Caco-2 (cell line): ENCODE measurements around the gene FNDC7. TPM values are rescaled to one million over a fixed set of nuclear protein-coding genes. Genes with fewer than 3 reads are reported as not detected.
"Not testable (repeated sequence)": the region's sequence is repeated elsewhere in the genome, so short reads cannot be mapped to it uniquely, and the experiment has no call there.

Experiments used
- BruUV-seq: library from RNA; stranded (reverse); fragments of 400-500 nt; replicated peaks from 2 replicates; lab custom pipeline; 2021; lab: Mats Ljungman, UMichigan
- CTCF ChIA-PET: fragments of 300-600 bp; sonication (Branson Sonifier 250); formaldehyde crosslinking; loops from one replicate; lab custom pipeline; 2022; ENCODE audit warnings: antibody characterized with exemption; lab: Charles Lee
- POLR2A ChIA-PET: fragments of 300-600 bp; sonication (Branson Sonifier 250); formaldehyde crosslinking; loops from one replicate; lab custom pipeline; 2022; ENCODE audit warnings: antibody characterized with exemption; lab: Charles Lee
- DNase-seq, 2 experiments: peaks; one replicate each; pipeline versions ENCODE4 v3.0.0 to v3.0.0-alpha.2; 2020 to 2022
- H3K27me3 ChIP-seq: replicated peaks from 2 replicates; pipeline ENCODE4 v1.6.0; 2011; ENCODE audit warnings: low read length; ENCODE audit not compliant: control insufficient read depth, insufficient read depth
- H3K36me3 ChIP-seq: 2 replicates; pipeline ENCODE4 v1.5.1; 2011; ENCODE audit warnings: low read length; ENCODE audit not compliant: control insufficient read depth, insufficient read depth
- H3K4me1 ChIP-seq: fragments of 250-450 bp; sonication (Bioruptor Pico); 2 replicates; pipeline ENCODE4 v1.5.1; 2020; ENCODE audit warnings: mild to moderate bottlenecking
- H3K4me3 ChIP-seq: 2 replicates; pipeline ENCODE4 v1.5.1; 2011; ENCODE audit warnings: low read depth, mild to moderate bottlenecking, control low read depth, low read length
- H3K9me3 ChIP-seq: fragments of 250-450 bp; sonication (Bioruptor Pico); 2 replicates; pipeline ENCODE4 v1.5.1; 2020; ENCODE audit warnings: mild to moderate bottlenecking, moderate library complexity
- H3K27ac Mint-ChIP-seq: one replicate; pipeline ENCODE4 v1.8.0; 2022; ENCODE audit warnings: mixed read lengths; ENCODE audit not compliant: unreplicated experiment
- H3K27me3 Mint-ChIP-seq: one replicate; pipeline ENCODE4 v1.8.0; 2022; ENCODE audit warnings: mixed read lengths; ENCODE audit not compliant: insufficient read depth, unreplicated experiment
- H3K36me3 Mint-ChIP-seq: one replicate; pipeline ENCODE4 v1.8.0; 2022; ENCODE audit warnings: mild to moderate bottlenecking, mixed read lengths; ENCODE audit not compliant: insufficient read depth, unreplicated experiment
- H3K4me1 Mint-ChIP-seq: one replicate; pipeline ENCODE4 v1.8.0; 2022; ENCODE audit warnings: low read depth, mixed read lengths; ENCODE audit not compliant: unreplicated experiment
- H3K4me3 Mint-ChIP-seq: one replicate; pipeline ENCODE4 v1.8.0; 2022; ENCODE audit warnings: mild to moderate bottlenecking, moderate library complexity, mixed read lengths; ENCODE audit not compliant: unreplicated experiment
- H3K9me3 Mint-ChIP-seq: one replicate; pipeline ENCODE4 v1.8.0; 2022; ENCODE audit warnings: mixed read lengths; ENCODE audit not compliant: unreplicated experiment
- CTCF ChIP-seq, 2 experiments: fragments of 200-600 bp in 1 of 2; IDR thresholded peaks; 1 replicate in 1 of 2; 2 replicates in 1 of 2; pipeline versions ENCODE4 v1.5.1 to v1.8.0; 2011 to 2022; ENCODE audit warnings: antibody characterized with exemption in 1 of 2, control low read depth in 1 of 2, inconsistent platforms in 1 of 2, low read depth in 1 of 2, low read length in 1 of 2, mild to moderate bottlenecking in 1 of 2, moderate library complexity in 1 of 2; ENCODE audit not compliant: insufficient read depth in 1 of 2, severe bottlenecking in 1 of 2, unreplicated experiment in 1 of 2
- intact Hi-C: fragments of 100-400 bp; cut with micrococcal nuclease; formaldehyde crosslinking; loops from one replicate; pipeline ENCODE4 v1.10.0; 2022; ENCODE audit not compliant: unreplicated experiment
- total RNA-seq: library from RNA; stranded (reverse); gene quantifications from 2 replicates; pipeline ENCODE4 v1.2.3, GENCODE V29; 2022

FNDC7 gene
- total RNA-seq, 1 experiment from 2014 or later: not detected

- CTCF ChIA-PET: interaction anchor here (0.6 kb wide), 1 partner anchor 340 kb away, joined by 4 read pairs; no protein-coding TSS in a partner anchor
- BruUV-seq: no TSS peak
These were observed 66.7 kb downstream of the FNDC7 start for GRCh38 chr1:108779455-108779854.

GRCh38 chr1:108780937-108781574 is 68.3 kb downstream of the FNDC7 start:
- H3K36me3 Mint-ChIP-seq: peaks cover 37% of the 10 kb centered on the region
- intact Hi-C loops: no loop called here
- TF ChIP-seq CTCF (IDR thresholded peaks at IDR 0.05; ENCODE audit: insufficient read depth in 1 of 2, low read depth in 1 of 2, low read length in 1 of 2, severe bottlenecking in 1 of 2, unreplicated experiment in 1 of 2): no peak
- H3K27me3 Mint-ChIP-seq: no peaks in the 10 kb centered on the region
- H3K27me3 ChIP-seq: no peaks in the 10 kb centered on the region
- H3K4me3 Mint-ChIP-seq: no peak overlapping the region
- no peaks in the 10 kb centered on the region for H3K4me1 Mint-ChIP-seq
- POLR2A ChIA-PET: no interaction called here
- BruUV-seq: no TSS peak
- H3K36me3 ChIP-seq: no peaks in the 10 kb centered on the region
- H3K27ac Mint-ChIP-seq: no peak overlapping the region
- peaks cover 5% of the 10 kb centered on the region for H3K9me3 Mint-ChIP-seq
- CTCF ChIA-PET: no interaction called here
- H3K9me3 ChIP-seq: peaks cover 8% of the 10 kb centered on the region
- no peak overlapping the region for H3K4me3 ChIP-seq
- DNase-seq: no peak
- peaks cover 9% of the 10 kb centered on the region; the same call in 1 of the 2 replicates for H3K4me1 ChIP-seq

More at GRCh38 chr1:108779455-108779854, 66.7 kb downstream of the FNDC7 start:
- no peaks in the 10 kb centered on the region for H3K4me1 Mint-ChIP-seq
- H3K4me3 Mint-ChIP-seq: no peak overlapping the region
- H3K27ac Mint-ChIP-seq: no peak overlapping the region
- no peak for TF ChIP-seq CTCF (IDR thresholded peaks at IDR 0.05; ENCODE audit: insufficient read depth in 1 of 2, low read depth in 1 of 2, low read length in 1 of 2, severe bottlenecking in 1 of 2, unreplicated experiment in 1 of 2)
- H3K36me3 Mint-ChIP-seq: peaks cover 33% of the 10 kb centered on the region
- Histone ChIP-seq H3K36me3 (no peaks in the 10 kb centered on the region), H3K4me1 (peaks cover 9% of the 10 kb centered on the region; the same call in 1 of the 2 replicates), H3K9me3 (no peaks in the 10 kb centered on the region), H3K4me3 (no peak overlapping the region), H3K27me3 (no peaks in the 10 kb centered on the region)
- POLR2A ChIA-PET: no interaction called here
- H3K27me3 Mint-ChIP-seq: no peaks in the 10 kb centered on the region
- DNase-seq: no peak
- intact Hi-C loops: no loop called here
- no peaks in the 10 kb centered on the region for H3K9me3 Mint-ChIP-seq

- H3K4me3 ChIP-seq, H3K9me3 ChIP-seq, H3K27me3 ChIP-seq, POLR2A ChIA-PET, BruUV-seq, H3K4me3 Mint-ChIP-seq, H3K36me3 ChIP-seq, H3K27ac Mint-ChIP-seq, DNase-seq, intact Hi-C loops, H3K4me1 ChIP-seq, H3K9me3 Mint-ChIP-seq, H3K4me1 Mint-ChIP-seq, CTCF ChIA-PET, H3K27me3 Mint-ChIP-seq: not testable (repeated sequence)
- H3K36me3 Mint-ChIP-seq: peaks cover 42% of the 10 kb centered on the region
These were observed 68.9 kb downstream of the FNDC7 start for GRCh38 chr1:108781575-108781944.
